Measurements from ENCODE around the gene NAA80. TPM values are rescaled to one million over a fixed set of nuclear protein-coding genes. Genes with fewer than 3 reads are reported as not detected.

The NAA80 gene
- polyA plus RNA-seq, 2 of the 4 experiments (the other 2 are of a cell fraction) = 3.1 to 5.3 TPM

GRCh38 chr3:50248387-50248786 is 50.8 kb downstream of the NAA80 start:
- Histone ChIP-seq H3K4me2 (peak overlapping the region; percentile 50; the same call in 2 of the 3 replicates), H3K4me1 (peaks cover 35% of the 10 kb centered on the region), H3K4me3 (no peak overlapping the region), H3K9me3 (no peaks in the 10 kb centered on the region), H3K27ac (peak overlapping the region; percentile 59 to 82)
- ChIA-PET CTCF (interaction anchor here (1.3 to 11.2 kb wide), 5 partner anchors 11 to 76 kb away, joined by 4 to 219 read pairs (median 22); partner anchors contain the start of gene GNAI2), POLR2A (no interaction called here)
- ATAC-seq (no peak), DNase-seq (ENCODE audit: low read depth in 1 of 2, low spot score in 1 of 2) (no peak), FAIRE-seq (no peak)
- no peak for TF ChIP-seq BHLHE40 (IDR thresholded peaks at IDR 0.05; ENCODE audit: low read depth, low read length)
- no peak for TF ChIP-seq JUNB (IDR thresholded peaks at IDR 0.05)
- no peak for TF ChIP-seq FOSL2 (IDR thresholded peaks at IDR 0.05)
- no peak for TF ChIP-seq FOSL2 (CRISPR knock-in tag; IDR thresholded peaks at IDR 0.05)
- TF ChIP-seq BCL3 (IDR thresholded peaks at IDR 0.05) = no peak
- TF ChIP-seq RNF2 (IDR thresholded peaks at IDR 0.05; ENCODE audit: borderline replicate concordance, low read depth) = no peak
- no peak for TF ChIP-seq PBX3 (IDR thresholded peaks at IDR 0.05)
- TF ChIP-seq EHF (CRISPR knock-in tag; IDR thresholded peaks at IDR 0.05) = no peak
- no peak for TF ChIP-seq SREBF2 (IDR thresholded peaks at IDR 0.05)
- TF ChIP-seq ZFP36 (IDR thresholded peaks at IDR 0.05; ENCODE audit: borderline replicate concordance, partially characterized antibody) = no peak
- no peak for TF ChIP-seq EP300 (IDR thresholded peaks at IDR 0.05)
- TF ChIP-seq POLR2A (IDR thresholded peaks at IDR 0.05; ENCODE audit: low read length) = no peak
- no peak for TF ChIP-seq CEBPB (IDR thresholded peaks at IDR 0.05)
- TF ChIP-seq ESRRA (IDR thresholded peaks at IDR 0.05; ENCODE audit: borderline replicate concordance, low read length) = no peak
- no peak for TF ChIP-seq RCOR1 (IDR thresholded peaks at IDR 0.05; ENCODE audit: low read depth, low read length)
- no peak for TF ChIP-seq PHF8 (IDR thresholded peaks at IDR 0.05; ENCODE audit: borderline replicate concordance, low read depth)
- WGBS (ENCODE audit: missing lambda C conversion rate) = 11% methylated on average over 3 of the region's 3 CpGs

- Histone ChIP-seq H3K4me1 (peaks cover 35% of the 10 kb centered on the region), H3K27ac (peak overlapping the region; percentile 89 to 95), H3K4me3 (peak overlapping the region; percentile 41), H3K4me2 (peak overlapping the region; percentile 83), H3K9me3 (no peaks in the 10 kb centered on the region)
- DNase-seq (ENCODE audit: low read depth in 1 of 2, low spot score in 1 of 2) (peak; percentile 57 to 78), ATAC-seq (peak; percentile 84 to 85), FAIRE-seq (no peak)
- TF ChIP-seq SMC3 (IDR thresholded peaks at IDR 0.05) = peak; percentile 10; the same call in 1 of the 3 replicates
- TF ChIP-seq CTCF (IDR thresholded peaks at IDR 0.05) = peak; percentile 23; the same call in 1 of the 3 replicates
- 0 out of 2 replicates have a peak, but pooled peaks have one; percentile 22 for TF ChIP-seq PBX3 (IDR thresholded peaks at IDR 0.05)
- no peak for TF ChIP-seq HOXB13 (CRISPR knock-in tag; IDR thresholded peaks at IDR 0.05; ENCODE audit: low read depth)
- TF ChIP-seq MAX (IDR thresholded peaks at IDR 0.05) = peak; percentile 48; the same call in 1 of the 2 replicates
- TF ChIP-seq HOXB5 (CRISPR knock-in tag; IDR thresholded peaks at IDR 0.05) = no peak
- TF ChIP-seq ZSCAN20 (CRISPR knock-in tag; IDR thresholded peaks at IDR 0.05) = no peak
- TF ChIP-seq ZC3H11A (IDR thresholded peaks at IDR 0.05) = no peak
- TF ChIP-seq MAFK (IDR thresholded peaks at IDR 0.05; ENCODE audit: partially characterized antibody) = peak; percentile 48
- TF ChIP-seq NFE2L2 (conservative IDR thresholded peaks at IDR 0.05; ENCODE audit: low read length) = no peak
- peak; percentile 8; the same call in 1 of the 2 replicates for TF ChIP-seq GATA3 (IDR thresholded peaks at IDR 0.05; ENCODE audit: borderline replicate concordance)
- POLR2A ChIA-PET = interaction anchor here (0.5 to 1.7 kb wide), 11 partner anchors 10 to 346 kb away, joined by 3 to 16 read pairs (median 4); partner anchors contain the start of genes GNAI2, IFRD2 and SEMA3B
- CTCF ChIA-PET = interaction anchor here (0.6 to 11.2 kb wide), 22 partner anchors 9 to 1085 kb away, joined by 3 to 219 read pairs (median 6); partner anchors contain the start of genes GNAI2 and IFRD2
- 25% methylated on average over 5 of the region's 10 CpGs for WGBS (ENCODE audit: missing lambda C conversion rate)
These were observed 52.7 kb downstream of the NAA80 start for GRCh38 chr3:50246517-50246954.

All from A549 (cell line).